Measurements from ENCODE around the gene TAB2. TPM values are rescaled to one million over a fixed set of nuclear protein-coding genes. Genes with fewer than 3 reads are reported as not detected.

Gene TAB2
- total RNA-seq, 1 experiment from 2014 or later: 12.4 TPM

DNA sequence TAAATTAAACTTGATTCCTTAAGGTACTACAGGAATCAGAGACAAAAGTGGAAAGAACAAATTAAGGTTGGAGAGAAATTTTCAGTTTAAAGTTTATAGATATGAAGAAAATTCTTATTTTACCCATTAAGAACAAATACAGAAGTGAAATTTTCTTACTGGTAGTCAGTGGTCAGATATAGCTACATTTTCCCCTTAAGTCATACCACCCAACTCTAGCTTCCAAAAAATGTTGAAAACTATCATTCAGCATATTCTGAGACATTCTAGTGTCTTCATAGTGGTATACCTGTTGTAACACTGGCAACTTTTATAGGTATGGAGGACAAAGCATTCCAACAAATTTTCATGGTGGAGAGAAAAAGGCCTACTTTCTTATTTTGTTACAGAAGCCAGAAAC is 67.0 kb downstream of the TAB2 start:
- no peak for DNase-seq (ENCODE audit: low read depth, low spot score)
- in situ Hi-C loops (cut with HindIII; ENCODE audit: low pct_unique_long_range_greater_than_20kb, low sequenced_read_pairs): no loop called here

DNA sequence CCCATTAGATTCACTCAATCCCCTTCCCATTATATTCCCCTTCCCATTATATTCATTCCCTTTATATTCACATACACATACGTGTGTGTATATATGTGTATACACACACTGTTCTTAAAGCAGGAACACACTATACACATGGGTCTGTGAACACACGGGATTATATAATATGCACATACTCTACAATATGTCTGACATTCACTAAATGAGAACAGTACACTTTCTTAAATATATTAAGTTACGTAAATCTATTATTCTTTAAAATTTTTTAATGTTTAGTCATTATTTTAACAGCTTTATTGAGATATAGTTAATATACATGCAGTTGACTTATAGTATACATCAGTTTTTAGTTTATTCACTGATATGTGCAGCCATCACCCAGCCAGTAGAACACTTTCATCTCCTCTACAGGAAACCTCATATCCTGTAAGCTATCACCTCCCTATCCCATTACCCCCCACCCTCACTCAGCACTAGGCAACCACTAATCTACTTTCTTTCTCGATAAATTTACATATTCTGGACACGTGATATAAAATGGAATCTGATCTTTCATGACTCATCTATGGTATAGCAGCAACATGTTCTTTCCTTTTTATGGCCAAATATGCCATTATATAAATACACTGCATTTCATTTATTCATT is 68.6 kb downstream of the TAB2 start:
- in situ Hi-C loops (cut with HindIII; ENCODE audit: low pct_unique_long_range_greater_than_20kb, low sequenced_read_pairs): no loop called here

DNA sequence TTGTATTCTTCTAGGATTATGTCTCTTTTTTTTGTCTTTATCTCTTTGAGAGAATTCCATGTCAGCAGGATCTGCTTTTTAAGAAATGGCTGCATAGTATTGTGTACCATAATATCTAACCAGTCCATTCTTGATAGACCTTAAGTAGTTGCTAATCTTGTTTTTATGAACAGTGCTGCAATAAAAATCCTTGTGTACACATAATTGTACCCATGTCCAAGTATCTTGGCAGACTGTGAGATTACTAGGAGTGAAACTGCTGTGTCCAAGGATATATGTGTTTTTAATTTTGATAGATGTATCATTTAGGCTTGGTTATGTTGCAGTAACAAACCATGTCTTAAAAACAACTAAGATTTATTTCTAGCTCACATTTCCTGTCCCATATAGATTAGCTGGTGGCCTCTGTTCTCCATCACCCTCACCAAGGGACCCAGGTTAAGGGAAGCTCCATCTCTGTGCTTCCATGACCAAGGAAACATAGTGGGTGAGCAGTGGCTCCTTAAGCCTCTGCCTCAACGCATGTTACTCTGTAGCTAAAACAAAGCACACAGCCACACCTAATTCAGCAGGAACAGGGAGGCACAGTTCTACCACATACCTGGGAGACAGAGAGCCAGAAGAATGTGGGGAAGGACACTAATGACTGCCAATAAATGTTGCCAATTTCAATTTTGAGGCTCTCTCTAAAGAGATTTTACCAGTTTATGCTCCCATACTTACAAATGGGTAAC is 70.4 kb downstream of the TAB2 start:
- in situ Hi-C loops (cut with HindIII; ENCODE audit: low pct_unique_long_range_greater_than_20kb, low sequenced_read_pairs): no loop called here
- DNase-seq (ENCODE audit: low read depth, low spot score): no peak

More for the DNA sequence above, 68.6 kb downstream of the TAB2 start:
- no peak for DNase-seq (ENCODE audit: low read depth, low spot score)

DNA sequence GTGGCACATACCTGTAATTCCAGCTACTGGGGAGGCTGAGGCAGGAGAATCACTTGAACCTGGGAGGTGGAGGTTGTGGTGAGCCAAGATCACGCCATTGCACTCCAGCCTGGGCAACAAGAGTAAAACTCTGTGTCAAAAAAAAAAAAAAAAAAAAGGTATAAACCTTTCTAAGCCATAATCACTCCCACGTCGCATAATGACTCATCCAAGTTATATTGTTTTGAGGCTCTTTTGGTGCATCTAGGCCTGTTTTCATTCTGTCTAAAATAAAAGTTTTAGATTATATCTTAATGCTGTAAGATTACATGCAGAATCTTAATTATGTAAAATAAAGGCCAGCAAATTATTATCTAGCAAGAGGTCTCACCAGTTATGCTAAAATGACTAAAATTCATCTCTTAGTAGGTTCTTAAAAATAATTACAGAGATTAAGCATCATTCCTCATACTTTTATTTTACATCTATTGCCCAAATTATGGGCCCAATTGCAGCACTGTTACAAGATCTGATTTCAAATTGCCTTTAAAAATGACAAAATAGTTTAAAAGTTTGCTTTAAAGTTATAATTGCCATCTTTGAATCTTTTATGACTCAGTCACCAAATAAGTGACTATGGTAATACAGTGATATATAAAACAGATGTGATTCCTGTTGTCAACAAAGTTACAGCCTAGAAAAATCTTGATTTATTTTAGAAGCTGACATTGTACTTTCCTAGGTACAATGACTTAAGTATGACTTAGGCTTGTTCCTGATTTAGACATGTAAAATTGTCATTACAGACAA is 72.2 kb downstream of the TAB2 start:
- in situ Hi-C loops (cut with HindIII; ENCODE audit: low pct_unique_long_range_greater_than_20kb, low sequenced_read_pairs): no loop called here
- no peak for DNase-seq (ENCODE audit: low read depth, low spot score)

DNA sequence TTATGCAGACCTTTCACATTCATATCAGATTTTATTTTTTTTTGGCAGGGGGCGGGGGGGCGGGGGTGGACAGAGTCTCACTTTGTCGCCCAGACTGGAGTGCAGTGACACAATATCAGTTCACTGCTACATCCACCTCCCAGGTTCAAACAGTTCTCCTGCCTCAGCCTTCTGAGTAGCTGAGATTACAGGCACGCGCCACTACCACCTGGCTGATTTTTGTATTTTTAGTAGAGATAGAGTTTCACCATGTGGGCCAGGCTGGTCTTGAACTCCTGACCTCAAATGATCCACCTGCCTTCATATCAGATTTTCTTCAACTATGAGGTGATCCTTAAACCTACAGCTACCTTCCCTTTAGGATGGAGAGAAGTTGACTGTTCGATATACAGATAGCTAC is 74.6 kb downstream of the TAB2 start:
- in situ Hi-C loops (cut with HindIII; ENCODE audit: low pct_unique_long_range_greater_than_20kb, low sequenced_read_pairs): no loop called here
- DNase-seq (ENCODE audit: low read depth, low spot score): no peak

DNA sequence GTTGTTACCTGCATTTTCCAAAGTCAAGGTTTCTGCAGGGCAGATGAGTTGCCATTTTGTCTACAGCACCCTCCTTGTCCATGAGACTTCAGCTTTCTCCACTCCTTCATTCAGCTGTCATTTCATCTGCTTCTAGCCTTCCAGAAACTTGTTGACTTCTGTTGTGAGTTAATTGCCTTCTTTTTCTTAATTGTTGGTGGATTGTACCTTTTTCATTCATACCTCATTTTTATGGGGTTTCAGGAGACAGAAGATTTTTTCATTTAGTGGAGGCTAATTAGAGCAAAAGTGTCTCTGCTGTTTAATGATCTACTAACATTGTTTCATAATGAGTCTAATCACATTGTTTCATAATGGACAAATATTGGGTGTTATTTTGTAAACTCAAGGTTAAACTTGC is 75.0 kb downstream of the TAB2 start:
- in situ Hi-C loops (cut with HindIII; ENCODE audit: low pct_unique_long_range_greater_than_20kb, low sequenced_read_pairs): no loop called here
- DNase-seq (ENCODE audit: low read depth, low spot score): no peak

DNA sequence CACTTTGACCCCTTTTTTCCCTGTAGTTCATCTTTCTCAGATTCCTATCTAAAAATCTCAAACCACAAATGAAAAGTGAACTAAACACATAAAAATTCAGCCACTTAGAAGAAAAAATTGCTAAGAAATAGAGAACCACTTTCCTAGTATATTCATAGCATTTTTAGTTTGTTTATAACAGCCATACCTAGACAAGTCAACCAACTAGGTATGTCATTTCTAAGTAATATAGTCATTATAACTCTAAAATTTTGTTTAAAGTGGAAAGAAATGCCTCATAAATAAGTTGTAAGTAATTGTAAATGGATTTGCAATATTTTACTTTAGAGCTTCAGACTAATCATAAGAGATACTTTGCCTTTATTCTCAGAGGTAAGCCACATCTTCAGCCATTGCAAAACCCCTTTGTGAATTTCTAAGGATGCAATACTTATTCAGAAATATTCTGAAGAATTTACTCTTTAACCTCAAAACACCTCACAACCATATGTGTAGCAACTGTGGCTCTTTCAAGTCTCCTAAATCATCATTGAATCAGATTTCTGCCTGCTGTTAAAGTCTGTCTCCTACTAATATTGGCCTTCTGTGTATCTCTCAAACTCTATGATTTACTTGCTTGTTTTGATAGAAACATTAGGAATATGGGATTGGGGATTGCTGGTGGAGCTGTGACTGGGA is 75.6 kb downstream of the TAB2 start:
- DNase-seq (ENCODE audit: low read depth, low spot score): no peak
- in situ Hi-C loops (cut with HindIII; ENCODE audit: low pct_unique_long_range_greater_than_20kb, low sequenced_read_pairs): no loop called here

DNA sequence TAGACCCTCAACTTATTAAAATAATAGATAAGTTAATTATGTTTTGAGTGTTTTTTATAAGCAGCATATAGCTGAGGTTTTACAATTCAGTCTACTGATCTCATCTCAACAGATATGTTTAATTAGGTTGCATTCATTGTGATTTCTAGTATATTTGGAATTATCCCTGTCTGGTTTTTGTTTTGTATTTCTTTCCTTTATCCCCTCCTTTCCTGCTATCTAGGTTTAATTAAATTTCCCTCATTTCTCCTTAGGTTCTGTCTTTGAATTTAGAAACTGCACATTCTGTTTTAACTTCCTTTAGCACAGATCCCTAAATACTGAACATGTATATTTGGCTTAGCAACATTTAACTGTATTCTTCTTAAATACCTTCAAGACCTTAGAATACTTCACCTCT is 77.7 kb downstream of the TAB2 start:
- in situ Hi-C loops (cut with HindIII; ENCODE audit: low pct_unique_long_range_greater_than_20kb, low sequenced_read_pairs): no loop called here
- no peak for DNase-seq (ENCODE audit: low read depth, low spot score)

DNA sequence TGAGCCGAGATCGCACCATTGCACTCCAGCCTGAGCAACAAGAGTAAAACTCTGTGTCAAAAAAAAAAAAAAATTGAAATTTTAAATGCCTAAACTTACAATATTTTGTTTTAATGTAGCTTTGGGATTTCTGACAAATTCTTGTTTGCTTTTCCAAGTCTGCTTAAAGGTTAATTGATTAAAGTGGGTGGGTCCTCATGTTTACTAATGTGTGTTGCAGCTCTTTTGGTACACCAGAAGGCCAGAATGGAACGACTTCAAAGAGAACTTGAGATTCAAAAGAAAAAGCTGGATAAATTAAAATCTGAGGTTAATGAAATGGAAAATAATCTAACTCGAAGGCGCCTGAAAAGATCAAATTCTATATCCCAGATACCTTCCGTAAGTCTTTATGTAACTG is 79.9 kb downstream of the TAB2 start:
- in situ Hi-C loops (cut with HindIII; ENCODE audit: low pct_unique_long_range_greater_than_20kb, low sequenced_read_pairs): no loop called here
- no peak for DNase-seq (ENCODE audit: low read depth, low spot score)

DNA sequence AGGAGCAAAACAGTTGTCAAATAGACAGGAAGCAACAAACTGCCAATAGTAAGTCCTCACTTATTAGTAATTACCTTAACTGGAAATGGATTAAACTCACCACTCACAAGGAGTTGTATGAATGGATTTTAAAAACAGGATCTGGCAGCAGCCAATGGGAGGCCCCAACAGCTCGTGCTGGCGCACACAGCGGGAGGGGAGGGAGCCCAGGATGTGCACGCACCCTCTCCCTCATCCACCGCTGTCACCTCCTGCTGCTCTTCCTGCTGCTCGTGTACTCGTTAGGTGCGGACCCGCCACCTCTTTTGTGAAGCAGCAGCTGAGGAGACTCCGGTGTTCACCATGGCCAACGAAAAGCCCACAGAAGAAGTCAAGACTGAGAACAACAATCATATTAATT is 82.5 kb downstream of the TAB2 start, which contains the start of gene SUMO4:
SUMO4 (plus strand) TSS at position 213 of the 400 bp plus-strand sequence; CDS start at position 343, 130 bp downstream.
- in situ Hi-C loops (cut with HindIII; ENCODE audit: low pct_unique_long_range_greater_than_20kb, low sequenced_read_pairs): no loop called here
- DNase-seq (ENCODE audit: low read depth, low spot score): no peak

DNA sequence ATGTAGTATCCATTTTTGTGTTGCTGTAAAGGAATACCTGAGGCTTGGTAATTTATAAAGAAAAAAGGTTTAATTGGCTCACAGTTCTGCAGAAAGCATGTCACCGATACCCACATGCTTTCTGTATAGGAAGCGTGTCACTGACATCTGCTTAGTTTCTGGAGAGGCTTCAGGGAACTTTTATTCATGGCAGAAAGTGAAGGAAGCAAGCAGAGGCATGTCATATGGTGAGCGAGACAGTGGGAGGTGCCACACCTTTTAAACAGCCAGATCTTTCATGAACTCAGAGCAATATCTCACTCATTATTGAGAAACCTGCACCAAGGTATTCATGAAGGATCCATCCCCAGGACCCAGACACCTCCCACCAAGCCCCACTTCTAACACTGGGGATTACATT is 86.0 kb downstream of the TAB2 start:
- in situ Hi-C loops (cut with HindIII; ENCODE audit: low pct_unique_long_range_greater_than_20kb, low sequenced_read_pairs): no loop called here
- DNase-seq (ENCODE audit: low read depth, low spot score): no peak

DNA sequence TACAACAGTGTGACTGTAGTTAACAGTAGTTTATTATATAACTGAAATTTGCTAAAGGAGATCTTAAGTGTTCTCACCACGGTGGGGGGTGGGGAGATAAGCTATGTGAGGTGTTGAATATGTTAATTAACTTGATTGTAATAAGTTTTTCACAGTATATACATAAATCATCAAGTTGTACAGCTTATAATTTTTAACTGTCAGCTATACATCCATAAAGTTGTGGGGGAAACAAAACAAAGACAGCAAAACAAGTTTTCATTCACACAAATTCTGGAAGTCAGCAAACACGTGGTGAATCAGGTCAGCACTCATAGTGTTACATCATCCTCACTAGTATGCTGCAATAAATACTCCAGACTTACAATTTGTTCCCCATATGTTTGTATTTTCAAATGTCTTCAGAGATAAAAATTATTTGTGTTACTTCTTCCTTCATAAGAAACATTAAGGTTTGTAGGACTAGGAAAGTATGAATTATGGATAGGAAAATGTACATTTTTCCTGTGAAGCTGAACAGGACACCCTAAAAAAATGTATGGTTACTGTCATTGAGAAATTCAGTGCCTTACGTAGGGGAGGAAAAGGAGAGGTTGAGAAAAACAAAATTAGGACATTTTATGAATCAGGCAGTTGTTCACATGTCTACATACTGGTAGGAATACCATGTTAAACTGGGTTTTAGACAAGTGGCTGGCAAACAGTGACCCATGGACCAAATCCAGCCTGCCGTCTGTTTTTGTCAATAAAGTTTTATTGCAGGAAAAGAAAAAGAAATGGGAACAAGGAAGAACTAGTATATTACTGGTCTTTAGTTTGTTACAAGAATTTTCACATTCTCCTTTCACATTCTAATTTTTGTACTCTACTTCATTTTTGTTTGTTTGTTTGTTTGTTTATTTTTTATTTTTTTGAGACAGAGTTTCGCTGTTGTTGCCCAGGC is 88.6 kb downstream of the TAB2 start:
- in situ Hi-C loops (cut with HindIII; ENCODE audit: low pct_unique_long_range_greater_than_20kb, low sequenced_read_pairs): no loop called here
- DNase-seq (ENCODE audit: low read depth, low spot score): no peak

DNA sequence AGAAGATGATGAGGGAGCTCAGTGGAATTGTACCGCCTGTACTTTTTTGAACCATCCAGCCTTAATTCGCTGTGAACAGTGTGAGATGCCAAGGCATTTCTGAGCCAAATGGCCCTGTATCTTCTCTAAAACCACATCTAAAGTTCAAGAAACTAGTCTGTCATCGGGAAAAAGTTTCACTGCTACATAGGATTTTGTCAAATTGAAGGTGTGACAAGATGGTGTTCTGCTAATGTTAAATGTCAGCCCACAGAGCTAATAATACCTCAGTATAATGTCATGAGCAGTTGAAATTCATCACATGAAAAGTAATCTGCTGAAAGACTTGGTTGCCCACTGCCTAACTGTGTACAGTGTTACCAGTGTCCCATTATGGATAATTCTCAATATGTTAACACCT is 92.1 kb downstream of the TAB2 start:
- DNase-seq (ENCODE audit: low read depth, low spot score): no peak
- in situ Hi-C loops (cut with HindIII; ENCODE audit: low pct_unique_long_range_greater_than_20kb, low sequenced_read_pairs): no loop called here

DNA sequence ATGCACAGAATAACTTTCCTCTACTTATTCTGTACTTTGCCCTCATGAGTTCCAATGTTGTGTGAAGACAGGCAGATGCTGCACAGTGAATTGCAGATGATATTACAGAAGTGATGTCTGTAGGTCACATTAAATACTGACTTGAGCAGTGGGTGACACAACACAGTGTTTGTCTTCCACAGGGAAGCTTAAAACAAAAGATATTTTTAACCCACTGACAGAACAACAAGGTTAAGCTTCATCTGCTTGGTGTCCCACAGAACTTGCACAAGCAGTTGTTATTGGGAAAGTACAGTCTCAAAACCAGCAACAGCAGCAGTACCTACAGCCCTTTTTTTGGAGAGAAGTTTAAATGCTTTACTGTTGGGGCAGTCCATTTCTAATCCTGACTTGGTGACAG is 93.0 kb downstream of the TAB2 start:
- no peak for DNase-seq (ENCODE audit: low read depth, low spot score)
- in situ Hi-C loops (cut with HindIII; ENCODE audit: low pct_unique_long_range_greater_than_20kb, low sequenced_read_pairs): no loop called here

DNA sequence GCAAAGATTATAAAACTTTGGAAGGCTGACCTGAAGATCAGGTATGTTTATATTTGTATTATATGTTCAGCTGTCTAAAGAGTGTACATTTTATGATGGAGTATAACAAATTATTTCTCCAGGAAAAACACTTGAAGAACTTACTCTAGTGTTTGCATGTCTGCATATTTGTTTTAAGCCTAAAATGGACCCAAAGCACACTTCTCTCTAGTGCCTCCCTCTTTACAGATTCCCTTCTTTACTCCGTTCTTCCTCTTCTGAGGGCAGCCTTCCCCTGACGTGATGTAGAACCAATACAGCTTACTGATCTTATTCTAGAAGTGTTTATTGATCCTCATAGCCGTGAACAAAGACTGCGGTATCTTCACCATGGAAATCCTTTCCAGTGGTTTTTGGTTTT is 96.5 kb downstream of the TAB2 start:
- no peak for DNase-seq (ENCODE audit: low read depth, low spot score)
- in situ Hi-C loops (cut with HindIII; ENCODE audit: low pct_unique_long_range_greater_than_20kb, low sequenced_read_pairs): no loop called here

DNA sequence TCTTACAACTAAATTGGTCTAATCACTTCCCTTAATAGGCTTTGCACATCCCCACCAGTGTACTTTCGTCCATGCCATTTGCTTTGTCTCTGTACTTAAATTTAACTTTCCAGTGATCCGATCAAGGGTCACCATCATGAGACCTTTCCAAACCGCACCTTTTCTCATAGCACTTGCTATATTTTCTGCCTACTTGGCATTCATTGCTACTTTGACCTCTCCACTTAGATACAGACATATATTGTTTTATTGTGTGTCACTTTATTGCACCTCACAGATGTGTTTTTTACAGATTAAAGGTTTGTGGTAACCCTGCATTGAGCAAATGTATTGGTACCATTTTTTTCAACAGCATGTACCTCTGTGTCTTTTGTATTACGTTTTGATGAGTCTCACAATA is 97.3 kb downstream of the TAB2 start:
- no peak for DNase-seq (ENCODE audit: low read depth, low spot score)
- in situ Hi-C loops (cut with HindIII; ENCODE audit: low pct_unique_long_range_greater_than_20kb, low sequenced_read_pairs): no loop called here

DNA sequence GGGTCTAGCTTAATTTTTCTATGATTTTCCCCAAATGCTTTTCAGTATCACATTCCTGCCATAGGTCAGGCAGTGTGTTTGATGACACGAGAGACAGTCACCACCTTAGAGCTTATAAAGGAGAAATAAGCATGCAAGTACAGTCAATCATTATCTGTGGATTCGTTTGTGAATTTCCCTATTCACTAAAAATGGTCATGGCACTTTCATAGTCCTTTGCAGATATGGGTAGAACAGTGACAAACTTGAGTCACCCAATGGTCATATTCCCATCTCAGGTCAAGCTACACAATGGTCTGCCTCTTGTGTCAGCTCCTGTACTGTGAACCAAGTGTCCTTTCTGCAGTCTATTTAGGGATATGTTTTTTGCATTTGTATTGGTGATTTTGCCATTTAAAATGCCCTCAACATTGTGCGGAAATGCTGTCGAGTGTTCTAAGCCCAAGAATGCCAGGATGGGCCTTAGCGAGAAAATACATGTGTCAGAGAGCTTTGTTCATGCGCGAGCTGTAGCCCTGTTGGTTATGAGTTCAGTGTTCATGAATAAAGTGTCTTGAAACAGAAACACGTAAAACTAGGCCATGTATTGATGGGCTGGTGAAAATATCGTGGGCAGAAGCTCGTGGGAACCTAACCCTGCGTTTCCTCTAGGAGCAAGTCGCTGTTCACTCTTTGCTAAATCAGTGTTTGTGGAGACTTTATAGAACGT is 102.3 kb downstream of the TAB2 start:
- in situ Hi-C loops (cut with HindIII; ENCODE audit: low pct_unique_long_range_greater_than_20kb, low sequenced_read_pairs): no loop called here
- DNase-seq (ENCODE audit: low read depth, low spot score): no peak
